NCI-H146 (cell line): ENCODE data around the gene NLRP13.
"Not testable (repeated sequence)": the region's sequence is repeated elsewhere in the genome, so short reads cannot be mapped to it uniquely, and the experiment has no call there.

ENCODE experiments used
- DNase-seq: peaks from one replicate; lab custom pipeline; 2025; lab: John Stamatoyannopoulos, UW

Gene NLRP13

GRCh38 chr19:55931936-55932386, at the start of gene NLRP13:
Gene NLRP13, minus strand, starts transcription at chr19:55932336. Its CDS starts 25 bp downstream, at chr19:55932311.
- no peak for DNase-seq

- no peak for DNase-seq
Measured at GRCh38 chr19:55980415-55980814, 48.3 kb upstream of the NLRP13 start.

DNA sequence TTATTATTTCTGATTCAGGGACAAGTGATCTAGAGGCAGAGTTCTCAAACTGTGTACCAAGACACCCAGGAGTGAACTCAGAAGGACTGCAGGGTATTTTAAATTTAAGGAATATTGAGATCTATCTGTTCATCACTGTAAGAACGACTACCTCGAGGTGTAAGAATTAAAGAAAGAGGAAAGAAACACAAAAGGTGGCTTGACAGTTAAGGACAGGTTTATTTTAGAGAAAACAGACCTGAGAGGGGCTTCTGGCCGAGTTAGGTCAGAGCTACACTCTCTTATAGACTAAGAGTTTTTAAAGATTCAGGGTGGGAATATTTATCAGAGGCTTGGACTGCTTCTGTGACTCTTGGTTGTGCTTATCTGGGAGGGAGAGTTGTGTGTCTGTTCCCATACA, 41.8 kb upstream of the NLRP13 start:
- DNase-seq = no peak

GRCh38 chr19:55962186-55962585, 30.1 kb upstream of the NLRP13 start:
- DNase-seq = no peak

DNA sequence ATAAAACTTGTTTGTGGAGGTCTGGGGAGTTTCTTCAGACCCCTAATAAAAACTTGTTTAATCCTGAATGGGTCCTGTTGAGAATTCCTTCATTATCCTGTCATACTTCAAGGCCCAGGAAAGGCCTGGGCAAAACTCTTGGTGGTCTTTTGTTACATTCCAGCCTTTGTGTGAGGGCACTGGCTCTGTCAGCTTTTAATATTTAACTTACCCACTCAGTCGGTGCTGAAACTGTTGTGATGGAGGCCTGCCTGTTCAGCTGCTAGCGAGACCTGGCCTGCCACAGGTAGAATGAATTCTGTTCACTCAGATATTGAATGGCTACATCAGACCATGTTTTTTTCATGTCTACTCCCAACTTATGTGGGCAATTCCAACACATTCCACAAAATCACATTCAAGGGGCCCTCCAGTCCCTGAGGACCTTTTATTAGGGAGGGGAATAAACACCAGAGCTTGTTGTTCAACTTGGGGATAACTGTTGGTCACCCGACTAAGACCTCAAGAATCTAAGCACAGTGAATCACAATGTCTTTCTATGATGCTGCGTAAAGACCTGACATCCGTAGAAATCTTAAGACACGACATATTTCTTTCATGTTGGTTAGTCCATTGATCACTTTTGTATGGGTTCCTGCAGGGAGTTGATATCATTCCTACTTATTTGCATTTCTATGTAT, 28.0 kb upstream of the NLRP13 start:
- no peak for DNase-seq

DNA sequence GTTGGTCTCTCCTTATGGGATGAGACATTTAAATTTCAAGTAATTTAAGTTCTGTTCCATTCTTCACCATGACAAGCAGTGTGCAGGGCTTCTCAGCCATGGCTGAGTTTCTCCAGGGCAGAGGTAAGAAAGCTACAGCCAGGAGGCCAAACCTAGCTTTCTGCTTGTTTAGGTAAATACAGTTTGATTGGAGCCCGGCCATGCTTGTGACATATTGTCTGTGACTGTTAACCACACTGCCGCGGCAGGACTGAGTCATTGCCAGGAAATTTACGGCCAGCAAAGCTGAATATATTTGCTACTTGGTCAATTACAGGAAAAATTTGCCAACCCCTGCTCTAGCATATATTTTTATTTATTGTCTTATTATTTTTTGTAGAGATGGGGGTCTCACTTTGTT, 26.2 kb upstream of the NLRP13 start:
- no peak for DNase-seq

DNA sequence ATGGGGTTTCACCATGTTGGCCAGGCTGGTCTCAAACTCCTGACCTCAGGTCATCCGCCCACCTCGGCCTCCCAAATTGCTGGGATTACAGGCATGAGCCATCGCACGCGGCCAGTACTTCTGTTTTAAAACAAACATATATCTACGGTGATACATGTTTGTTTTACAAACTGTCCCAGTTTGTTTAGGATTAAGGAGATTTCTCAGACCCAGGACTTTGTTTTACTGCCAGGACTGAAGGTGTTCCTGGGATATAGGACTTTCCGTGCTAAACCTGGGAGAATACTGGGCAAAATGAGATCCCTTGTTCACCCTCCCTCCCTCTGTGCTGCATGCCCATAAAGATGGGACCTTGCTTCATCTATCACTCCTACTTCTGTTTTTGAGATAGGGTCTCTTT, 24.3 kb upstream of the NLRP13 start:
- DNase-seq = no peak

DNA sequence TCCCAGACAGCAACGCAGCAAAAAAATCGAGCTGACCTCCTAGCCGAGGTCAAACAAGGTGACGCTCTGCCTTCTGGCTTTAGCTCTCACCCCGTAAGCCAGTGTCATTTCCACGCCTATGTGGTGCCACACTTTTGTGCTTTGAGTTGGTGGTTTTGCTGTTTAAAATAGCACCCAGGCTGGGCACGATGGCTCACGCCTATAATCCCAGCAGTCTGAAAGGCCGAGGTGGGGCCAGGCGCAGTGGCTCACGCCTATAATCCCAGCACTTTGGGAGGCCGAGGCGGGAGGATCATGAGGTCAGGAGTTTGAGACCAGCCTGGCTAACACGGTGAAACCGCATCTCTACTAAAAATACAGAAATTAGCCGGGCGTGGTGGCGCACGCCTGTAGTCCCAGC, 18.4 kb upstream of the NLRP13 start:
- not testable (repeated sequence) for DNase-seq

DNA sequence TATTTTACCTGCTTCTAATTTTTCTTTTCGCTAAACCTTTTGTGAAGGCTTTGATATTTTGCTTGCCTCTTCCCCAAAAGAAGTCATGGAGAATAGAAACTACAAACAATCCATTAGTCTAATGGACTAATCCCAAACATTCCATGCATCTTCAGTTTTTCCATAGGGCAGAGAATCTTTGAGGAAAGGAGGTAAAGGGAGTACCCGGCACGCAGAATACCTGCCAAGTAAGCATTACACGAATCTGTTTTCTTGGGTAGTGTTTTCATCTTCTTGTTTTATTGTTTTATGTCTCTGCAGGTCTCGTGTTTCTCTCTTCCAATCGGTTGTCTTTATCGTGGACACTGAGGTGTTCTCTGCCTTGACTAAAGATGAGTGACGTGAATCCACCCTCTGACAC, 15.4 kb upstream of the NLRP13 start, which contains the start of gene NLRP8:
Gene NLRP8, plus strand, starts transcription at position 301 of the 400 bp plus-strand sequence.
- no peak for DNase-seq

DNA sequence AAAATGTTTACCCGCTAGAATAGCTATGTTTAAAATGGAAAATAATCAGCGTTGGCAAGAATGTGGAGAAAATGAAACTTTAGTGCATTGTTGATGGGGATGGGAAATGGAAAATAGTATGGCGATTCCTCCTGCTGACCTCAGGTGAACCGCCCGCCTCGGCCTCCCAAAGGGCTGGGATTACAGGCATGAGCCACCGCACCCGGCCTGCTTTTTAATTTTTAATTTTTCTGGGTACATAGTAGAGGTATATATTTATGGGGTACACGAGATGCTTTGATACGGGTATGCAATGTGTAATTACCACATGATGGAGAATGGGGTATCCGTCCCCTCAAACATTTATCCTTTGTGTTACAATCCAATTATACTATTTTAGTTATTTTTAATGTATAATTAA, 8.2 kb upstream of the NLRP13 start:
- DNase-seq = no peak

GRCh38 chr19:55939206-55939605, 7.1 kb upstream of the NLRP13 start:
- DNase-seq = no peak

- no peak for DNase-seq
Measured at GRCh38 chr19:55935206-55935605, 3.1 kb upstream of the NLRP13 start.

DNA sequence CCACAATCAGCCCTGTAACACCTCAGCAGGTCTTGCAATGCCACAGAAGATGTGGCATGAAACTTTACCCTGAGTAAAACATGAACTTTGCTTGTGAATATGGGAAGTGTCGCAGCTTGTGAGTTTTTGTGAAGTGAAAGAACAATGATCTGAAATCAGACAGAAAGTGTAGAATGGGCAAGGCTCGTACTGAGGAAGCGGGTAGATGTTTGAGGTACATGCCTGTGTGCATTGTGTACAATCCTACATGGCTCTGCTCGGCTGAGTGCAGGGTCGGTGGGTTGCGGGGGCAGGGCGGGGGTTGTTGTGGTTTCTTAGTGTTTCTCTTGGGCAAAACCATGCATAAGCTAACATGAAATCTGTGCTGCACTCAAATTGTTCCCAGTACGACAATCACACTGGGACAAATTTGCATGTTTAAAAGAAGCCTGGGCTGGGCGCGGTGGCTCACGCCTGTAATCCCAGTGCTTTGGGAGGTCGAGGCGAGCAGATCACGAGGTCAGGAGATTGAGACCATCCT, 1.1 kb downstream of the NLRP13 start:
- DNase-seq = no peak

GRCh38 chr19:55929258-55929657, 2.9 kb downstream of the NLRP13 start:
- not testable (repeated sequence) for DNase-seq

GRCh38 chr19:55927991-55928390, 4.1 kb downstream of the NLRP13 start:
- DNase-seq = no peak

DNA sequence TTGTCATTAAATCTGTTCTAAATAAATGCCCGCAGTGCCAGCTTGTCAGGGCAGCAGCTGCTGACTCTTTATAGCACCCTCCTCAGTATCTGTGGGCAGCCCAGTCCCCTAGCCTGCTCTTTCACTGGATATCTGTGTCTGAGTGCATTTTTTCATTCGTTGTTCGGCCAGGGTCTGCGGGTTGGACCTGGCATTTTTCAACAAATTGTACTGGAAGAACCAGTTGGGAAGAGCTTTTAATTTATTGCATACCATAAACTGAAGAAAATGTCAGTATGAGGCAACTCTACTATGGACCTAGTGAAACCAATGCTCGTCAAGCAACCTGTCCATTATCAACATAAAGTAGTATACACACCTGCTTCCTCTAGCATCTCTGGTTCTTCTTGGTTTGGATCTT, 8.6 kb downstream of the NLRP13 start:
- DNase-seq = no peak

GRCh38 chr19:55913643-55914268, 18.4 kb downstream of the NLRP13 start:
- no peak for DNase-seq

GRCh38 chr19:55912916-55913315, 19.2 kb downstream of the NLRP13 start:
- no peak for DNase-seq

- no peak for DNase-seq
Measured at GRCh38 chr19:55909801-55910200, 22.3 kb downstream of the NLRP13 start.

GRCh38 chr19:55907746-55908145, 24.4 kb downstream of the NLRP13 start:
- no peak for DNase-seq

DNA sequence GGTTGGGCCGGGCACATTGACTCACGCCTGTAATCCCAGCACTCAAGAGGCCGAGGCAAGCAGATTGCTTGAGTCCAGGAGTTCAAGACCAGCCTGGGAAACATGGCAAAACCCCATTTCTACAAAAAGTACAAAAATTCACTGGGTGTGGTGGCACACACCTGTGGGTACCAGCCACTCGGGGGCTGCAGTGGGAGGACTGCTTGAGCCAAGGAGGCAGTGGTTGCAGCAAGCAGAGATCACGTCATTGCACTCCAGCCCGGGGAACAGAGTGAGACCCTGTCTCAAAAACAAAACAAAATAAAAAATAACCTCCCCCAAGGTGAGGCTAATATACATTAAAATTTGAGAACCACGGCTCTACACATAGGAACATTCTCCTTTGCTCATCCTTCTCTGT, 24.9 kb downstream of the NLRP13 start:
- no peak for DNase-seq

DNA sequence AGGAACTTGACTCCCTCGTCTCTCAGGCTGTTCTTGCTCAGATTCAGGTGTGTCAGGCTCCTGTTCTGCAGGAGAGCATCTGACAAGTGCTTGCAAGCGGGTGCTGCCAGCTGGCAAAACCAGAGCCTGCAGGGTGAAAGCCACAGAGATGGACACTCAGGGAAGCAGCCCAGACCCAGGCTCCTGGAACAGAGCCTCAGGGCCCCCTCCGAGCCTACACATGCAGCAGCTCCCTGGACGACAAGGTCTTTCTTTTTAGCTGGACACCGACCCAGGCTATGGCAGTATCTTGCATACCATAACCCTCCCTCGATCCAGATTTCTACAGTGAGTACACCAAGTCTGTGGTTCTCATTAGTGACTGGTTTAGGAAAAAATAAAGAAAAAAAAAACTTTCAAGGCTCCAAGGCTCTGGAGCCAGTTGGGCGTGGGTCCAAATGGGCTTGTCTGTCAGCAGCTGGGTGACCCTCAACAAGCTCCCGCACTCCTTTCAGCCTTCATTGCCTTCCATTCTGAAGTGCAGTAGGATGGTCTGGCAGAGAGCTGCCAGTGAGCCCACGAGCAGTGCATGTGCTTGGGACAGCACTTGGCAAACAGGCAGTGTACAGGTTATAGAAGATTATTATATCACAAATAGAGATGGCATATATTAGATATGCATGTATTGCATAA, 29.9 kb downstream of the NLRP13 start:
- no peak for DNase-seq
